Esophagus muscularis mucosa (tissue), 4 donors: Measurements from ENCODE around the gene GALNT1. TPM values are rescaled to one million over a fixed set of nuclear protein-coding genes. Genes with fewer than 3 reads are reported as not detected.

Experiments used
- DNase-seq: peaks from one replicate; pipeline ENCODE4 v3.0.0-alpha.2; 2017; ENCODE audit errors: extremely low spot score
- H3K27ac ChIP-seq, 4 donors: fragments of 200-600 bp; sonication (generic); replicated peaks in 1 of 4; 1 replicate in 3 of 4; 2 replicates in 1 of 4; pipeline ENCODE4 v1.5.1; 2016 to 2019; ENCODE audit warnings: mild to moderate bottlenecking in 1 of 4
- H3K27me3 ChIP-seq, 4 donors: fragments of 200-600 bp; sonication (generic); one replicate each; pipeline versions ENCODE4 v1.5.1 to v1.6.0; 2016 to 2019
- H3K36me3 ChIP-seq, 4 donors: fragments of 200-600 bp; sonication (generic); one replicate each; pipeline ENCODE4 v1.5.1; 2016 to 2019
- H3K4me1 ChIP-seq, 4 donors: fragments of 200-600 bp; sonication (generic); one replicate each; pipeline ENCODE4 v1.5.1; 2016 to 2019
- H3K4me3 ChIP-seq, 4 donors: fragments of 200-600 bp; sonication (generic); 1 replicate in 2 of 4; 2 replicates in 2 of 4; pipeline ENCODE4 v1.5.1; 2016 to 2019; ENCODE audit warnings: mild to moderate bottlenecking in 4 of 4, moderate library complexity in 1 of 4
- H3K9me3 ChIP-seq, 4 donors: fragments of 200-600 bp; sonication (generic); 1 replicate in 3 of 4; 2 replicates in 1 of 4; pipeline ENCODE4 v1.5.1; 2016 to 2019
- EP300 ChIP-seq: sonication (generic); formaldehyde crosslinking; IDR thresholded peaks from one replicate; pipeline ENCODE4 v1.6.1; 2017; ENCODE audit warnings: antibody characterized with exemption
- POLR2A ChIP-seq: fragments of 450-650 bp; IDR thresholded peaks from one replicate; pipeline ENCODE4 v1.6.1; 2017; ENCODE audit warnings: antibody characterized with exemption, moderate library complexity, mild to moderate bottlenecking, low read depth
- POLR2AphosphoS5 ChIP-seq, 2 donors: sonication (generic); formaldehyde crosslinking; IDR thresholded peaks; one replicate each; pipeline ENCODE4 v1.6.1; 2017; ENCODE audit warnings: antibody characterized with exemption in 2 of 2
- WGBS: methylation state at CpG from one replicate; pipeline ENCODE4 v1.1.5; 2018; 5-methylcytosine and 5-hydroxymethylcytosine counted together
- intact Hi-C: fragments of 100-400 bp; cut with DNase I; formaldehyde crosslinking; loops from one replicate; pipeline ENCODE4 v1.15.1; 2023
- total RNA-seq, 4 donors: library from RNA; depleted of rRNA; stranded (reverse); fragments of >200 nt; gene quantifications; one replicate each; pipeline versions ENCODE4 v1.1.0 to v1.2.1, GENCODE V29; 2016
- TF ChIP-seq, protein P1 (sequence below), 3 experiments: fragments of 200-600 bp in 2 of 3; fragments of 450-650 bp in 1 of 3; sonication (generic) in 2 of 3; IDR thresholded peaks; one replicate each; pipeline ENCODE4 v1.5.1; 2017 to 2019; ENCODE audit warnings: antibody characterized with exemption in 3 of 3, mild to moderate bottlenecking in 2 of 3, moderate library complexity in 1 of 3

GALNT1 gene
- total RNA-seq, 4 donors from 2014 or later, result 26.4 to 34.5 (median 31.6) TPM

DNA sequence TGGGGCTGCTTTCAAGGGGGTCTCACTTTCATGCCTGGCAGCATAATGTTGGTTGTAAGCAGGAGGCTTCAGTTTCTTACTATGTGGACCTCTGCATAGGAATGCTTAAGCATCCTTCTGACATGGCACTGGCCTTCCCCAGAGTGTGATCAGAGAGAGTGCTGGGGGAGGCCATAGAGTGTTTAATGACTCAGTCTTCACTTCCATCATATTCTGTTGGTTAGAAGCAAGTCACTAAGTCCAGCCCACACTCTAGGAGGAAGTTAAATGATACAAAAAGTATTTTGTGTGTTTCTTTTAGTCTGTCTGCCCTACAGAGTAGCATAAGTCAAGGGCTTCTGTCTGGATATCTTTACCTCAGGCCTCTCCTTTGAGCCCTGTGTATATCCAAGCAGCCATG is 64.9 kb downstream of the GALNT1 start:
- Histone ChIP-seq H3K36me3 (no peaks in the 10 kb centered on the region), H3K27ac (no peak overlapping the region), H3K9me3 (peaks cover 0 to 5% (median 0%) of the 10 kb centered on the region in 4 donors), H3K4me3 (no peak overlapping the region), H3K4me1 (no peaks in the 10 kb centered on the region), H3K27me3 (no peaks in the 10 kb centered on the region)
- DNase-seq, result no peak
- TF ChIP-seq POLR2AphosphoS5 (IDR thresholded peaks at IDR 0.05) (no peak), EP300 (no peak), POLR2A (no peak)
- TF ChIP-seq, protein P1, sequence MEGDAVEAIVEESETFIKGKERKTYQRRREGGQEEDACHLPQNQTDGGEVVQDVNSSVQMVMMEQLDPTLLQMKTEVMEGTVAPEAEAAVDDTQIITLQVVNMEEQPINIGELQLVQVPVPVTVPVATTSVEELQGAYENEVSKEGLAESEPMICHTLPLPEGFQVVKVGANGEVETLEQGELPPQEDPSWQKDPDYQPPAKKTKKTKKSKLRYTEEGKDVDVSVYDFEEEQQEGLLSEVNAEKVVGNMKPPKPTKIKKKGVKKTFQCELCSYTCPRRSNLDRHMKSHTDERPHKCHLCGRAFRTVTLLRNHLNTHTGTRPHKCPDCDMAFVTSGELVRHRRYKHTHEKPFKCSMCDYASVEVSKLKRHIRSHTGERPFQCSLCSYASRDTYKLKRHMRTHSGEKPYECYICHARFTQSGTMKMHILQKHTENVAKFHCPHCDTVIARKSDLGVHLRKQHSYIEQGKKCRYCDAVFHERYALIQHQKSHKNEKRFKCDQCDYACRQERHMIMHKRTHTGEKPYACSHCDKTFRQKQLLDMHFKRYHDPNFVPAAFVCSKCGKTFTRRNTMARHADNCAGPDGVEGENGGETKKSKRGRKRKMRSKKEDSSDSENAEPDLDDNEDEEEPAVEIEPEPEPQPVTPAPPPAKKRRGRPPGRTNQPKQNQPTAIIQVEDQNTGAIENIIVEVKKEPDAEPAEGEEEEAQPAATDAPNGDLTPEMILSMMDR (IDR thresholded peaks at IDR 0.05), result no peak
- intact Hi-C loops, result no loop called here

DNA sequence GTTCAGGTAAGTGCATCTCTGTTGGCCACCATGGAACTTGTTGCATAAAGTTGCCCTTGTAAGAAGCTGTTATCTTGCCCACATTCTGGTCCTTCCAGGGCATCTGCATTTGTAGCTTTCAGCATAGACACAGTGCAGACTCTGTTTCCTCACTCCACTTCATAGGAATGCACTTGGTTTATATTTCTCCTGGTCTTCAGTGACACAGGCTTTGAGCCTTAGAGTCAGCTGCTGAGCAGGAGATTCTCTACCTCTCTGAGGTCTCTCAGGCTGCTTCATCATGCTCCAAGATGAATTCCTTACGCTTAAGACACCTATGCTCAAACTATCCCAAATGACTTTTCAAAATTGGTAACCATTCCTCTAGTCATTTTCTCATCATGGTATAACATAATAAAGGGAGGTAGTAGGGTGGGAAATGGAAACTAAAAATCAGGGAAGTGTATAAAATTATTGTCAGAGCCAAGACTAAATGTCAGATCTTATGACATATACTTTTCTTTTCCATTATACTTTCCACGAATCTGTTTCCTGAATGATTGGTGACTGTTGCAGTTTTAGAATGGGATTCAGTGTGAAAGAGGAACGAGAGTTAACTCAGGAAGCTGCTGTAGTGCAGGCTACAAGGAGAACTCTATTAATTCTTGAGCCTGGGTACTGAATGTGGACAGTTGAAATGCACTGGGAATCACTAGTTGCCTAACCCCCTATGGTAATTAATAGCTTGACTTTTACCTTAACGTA is 72.0 kb downstream of the GALNT1 start:
- H3K36me3 ChIP-seq, result no peaks in the 10 kb centered on the region
- no peak overlapping the region for H3K4me3 ChIP-seq
- TF ChIP-seq, protein P1 (IDR thresholded peaks at IDR 0.05), result no peak
- peaks cover 0 to 5% (median 0%) of the 10 kb centered on the region in 4 donors for H3K9me3 ChIP-seq
- no peak for DNase-seq
- no peaks in the 10 kb centered on the region for H3K27me3 ChIP-seq
- 62% methylated on average over 4 of the region's 4 CpGs for WGBS
- no peak overlapping the region for H3K27ac ChIP-seq
- intact Hi-C loops, result no loop called here
- H3K4me1 ChIP-seq, result peaks cover 11 to 34% (median 30%) of the 10 kb centered on the region in 4 donors

DNA sequence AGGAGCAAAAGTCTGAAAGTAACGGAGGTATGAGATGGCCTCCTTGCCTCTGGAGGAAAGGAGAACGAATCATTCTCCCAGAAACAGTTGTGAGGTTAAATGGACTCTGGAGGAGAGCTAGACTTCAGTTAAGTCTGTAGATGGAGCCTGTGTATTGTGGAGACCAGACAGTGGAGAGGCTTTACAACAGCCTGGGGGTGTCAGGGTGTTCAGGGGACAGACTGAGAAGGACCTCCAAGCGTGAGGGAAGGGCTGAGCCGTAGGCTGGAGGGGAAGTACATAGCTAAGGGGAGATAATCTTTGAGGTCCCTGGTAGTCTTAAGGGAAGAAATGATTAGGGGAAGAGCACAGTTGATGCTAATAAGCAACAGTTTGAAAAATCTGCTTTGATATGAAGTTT is 76.6 kb downstream of the GALNT1 start:
- Histone ChIP-seq H3K4me1 (peaks cover 11 to 32% (median 27%) of the 10 kb centered on the region in 4 donors), H3K36me3 (peaks cover 0 to 1% (median 0%) of the 10 kb centered on the region in 4 donors), H3K27ac (no peak overlapping the region), H3K9me3 (no peaks in the 10 kb centered on the region), H3K4me3 (no peak overlapping the region), H3K27me3 (no peaks in the 10 kb centered on the region)
- WGBS, result 94% methylated on average over 4 of the region's 4 CpGs
- DNase-seq, result no peak
- intact Hi-C loops, result no loop called here
- TF ChIP-seq EP300 (no peak), POLR2AphosphoS5 (IDR thresholded peaks at IDR 0.05) (no peak), POLR2A (no peak)
- TF ChIP-seq, protein P1 (IDR thresholded peaks at IDR 0.05), result no peak

DNA sequence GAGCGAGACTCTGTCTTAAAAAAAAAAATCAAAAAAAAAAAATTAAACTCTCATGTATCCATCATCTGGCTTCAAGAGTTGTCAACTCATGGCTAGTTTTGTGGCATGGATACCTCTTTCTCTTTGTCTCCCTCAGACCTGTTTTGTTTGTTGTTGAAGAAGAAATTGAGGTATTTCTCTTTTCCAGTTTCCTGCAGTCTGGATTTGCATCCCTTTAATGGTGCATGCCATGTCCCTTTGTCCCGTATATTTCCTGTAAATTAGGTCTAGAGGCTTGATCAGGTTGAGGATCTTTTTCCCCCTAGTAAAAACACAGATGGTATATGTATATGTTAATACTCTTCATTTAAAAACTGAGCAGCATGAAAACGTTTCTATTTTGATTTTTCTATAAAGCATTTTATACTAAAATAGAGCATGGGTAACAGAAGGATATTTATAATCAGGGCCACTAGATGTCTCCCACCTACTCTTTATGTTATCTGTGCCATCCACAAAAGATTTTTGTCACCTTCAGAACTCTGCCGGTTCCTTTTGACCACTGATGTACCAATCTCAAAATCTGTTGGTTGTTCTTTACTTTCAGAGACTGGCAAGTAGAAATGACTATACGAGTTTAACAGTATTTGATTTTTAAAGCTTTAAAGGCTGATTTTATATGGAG is 80.1 kb downstream of the GALNT1 start:
- H3K4me1 ChIP-seq, result peaks cover 0 to 4% (median 1%) of the 10 kb centered on the region in 4 donors
- no peak overlapping the region for H3K27ac ChIP-seq
- H3K27me3 ChIP-seq, result no peaks in the 10 kb centered on the region
- H3K4me3 ChIP-seq, result no peak overlapping the region
- H3K36me3 ChIP-seq, result peaks cover 0 to 24% (median 9%) of the 10 kb centered on the region in 4 donors
- WGBS, result 59% methylated on average over 5 of the region's 5 CpGs
- H3K9me3 ChIP-seq, result no peaks in the 10 kb centered on the region
- intact Hi-C loops, result no loop called here
- DNase-seq, result no peak
- TF ChIP-seq, protein P1 (IDR thresholded peaks at IDR 0.05), result no peak
- TF ChIP-seq POLR2AphosphoS5 (IDR thresholded peaks at IDR 0.05), result no peak
- TF ChIP-seq EP300, result no peak
- no peak for TF ChIP-seq POLR2A
